GM21723 (cell line): ENCODE measurements around the gene GRXCR2.
"Not testable (repeated sequence)": the region's sequence is repeated elsewhere in the genome, so short reads cannot be mapped to it uniquely, and the experiment has no call there.

Experiments used
- ATAC-seq: cut with Tn5 transposase; IDR thresholded peaks from one replicate; pipeline ENCODE4 v1.9.1; 2021; ENCODE audit warnings: mild to moderate bottlenecking, moderate library complexity; ENCODE audit not compliant: unreplicated experiment

GRXCR2 gene, protein sequence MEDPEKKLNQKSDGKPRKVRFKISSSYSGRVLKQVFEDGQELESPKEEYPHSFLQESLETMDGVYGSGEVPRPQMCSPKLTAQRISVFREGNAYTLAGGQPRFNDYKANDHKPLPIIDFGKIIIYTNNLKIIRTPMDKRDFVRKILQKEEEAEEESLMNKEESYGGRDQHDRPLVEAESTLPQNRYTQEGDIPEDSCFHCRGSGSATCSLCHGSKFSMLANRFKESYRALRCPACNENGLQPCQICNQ

DNA sequence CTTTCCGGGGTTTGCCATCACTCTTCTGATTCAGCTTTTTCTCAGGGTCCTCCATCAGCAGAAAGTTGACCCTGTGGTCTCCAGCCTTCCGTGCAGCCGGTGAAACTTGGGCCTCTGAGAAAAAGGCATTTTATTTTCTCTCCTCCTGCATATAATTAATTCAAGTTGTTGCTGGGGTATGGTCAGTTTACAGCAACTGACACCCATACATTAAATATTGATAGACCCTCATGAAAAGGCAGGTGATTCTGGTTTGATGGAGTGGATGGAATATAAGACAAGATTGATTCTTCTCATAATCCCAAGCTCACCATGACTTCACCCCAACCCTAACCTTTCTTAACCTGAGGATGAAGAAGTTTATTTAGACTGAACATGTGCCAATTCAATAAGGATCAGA, at the start of gene GRXCR2:
TSS of gene GRXCR2 (minus strand) at position 101 of the 400 bp plus-strand sequence. CDS start at position 55, 46 bp downstream.
- ATAC-seq, result no peak

DNA sequence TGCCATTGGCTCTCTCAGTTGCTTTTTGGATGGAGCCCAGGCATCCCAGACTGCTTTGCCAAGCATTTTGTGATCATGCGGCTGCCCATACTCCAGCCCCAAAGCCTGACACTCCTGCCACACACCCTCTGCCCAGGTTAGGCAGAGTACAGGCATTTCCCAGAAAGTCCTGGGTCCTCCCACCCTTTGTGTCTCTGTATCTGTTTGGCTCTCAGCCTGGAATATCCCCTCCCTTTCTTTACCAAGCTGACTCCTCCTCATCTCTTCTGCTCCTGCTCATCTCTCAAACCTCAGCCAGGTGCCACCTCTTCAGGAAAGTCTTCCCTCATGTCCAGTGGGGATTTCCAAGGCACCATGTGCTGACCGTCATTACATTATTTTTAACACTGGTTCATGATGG, 49.2 kb upstream of the GRXCR2 start:
- ATAC-seq, result no peak

DNA sequence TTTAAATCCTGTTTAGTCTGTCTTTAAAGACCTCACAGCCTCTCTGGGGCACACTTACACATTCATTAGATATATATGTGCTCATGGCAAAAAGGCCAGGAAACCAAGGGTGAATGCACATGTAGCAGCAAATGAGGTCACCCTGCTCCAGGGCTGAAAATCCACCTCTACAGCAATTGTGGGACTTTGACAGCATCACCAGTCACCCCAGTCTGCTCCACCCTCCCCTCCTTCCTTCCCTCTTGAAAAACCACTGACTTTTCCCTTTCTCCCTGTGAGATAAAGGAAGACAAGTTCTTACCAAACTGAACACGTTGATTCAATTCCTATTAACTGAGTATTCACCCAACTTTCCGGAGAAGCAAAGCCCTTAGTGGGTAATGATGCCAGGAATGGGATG, 48.4 kb upstream of the GRXCR2 start:
- no peak for ATAC-seq

DNA sequence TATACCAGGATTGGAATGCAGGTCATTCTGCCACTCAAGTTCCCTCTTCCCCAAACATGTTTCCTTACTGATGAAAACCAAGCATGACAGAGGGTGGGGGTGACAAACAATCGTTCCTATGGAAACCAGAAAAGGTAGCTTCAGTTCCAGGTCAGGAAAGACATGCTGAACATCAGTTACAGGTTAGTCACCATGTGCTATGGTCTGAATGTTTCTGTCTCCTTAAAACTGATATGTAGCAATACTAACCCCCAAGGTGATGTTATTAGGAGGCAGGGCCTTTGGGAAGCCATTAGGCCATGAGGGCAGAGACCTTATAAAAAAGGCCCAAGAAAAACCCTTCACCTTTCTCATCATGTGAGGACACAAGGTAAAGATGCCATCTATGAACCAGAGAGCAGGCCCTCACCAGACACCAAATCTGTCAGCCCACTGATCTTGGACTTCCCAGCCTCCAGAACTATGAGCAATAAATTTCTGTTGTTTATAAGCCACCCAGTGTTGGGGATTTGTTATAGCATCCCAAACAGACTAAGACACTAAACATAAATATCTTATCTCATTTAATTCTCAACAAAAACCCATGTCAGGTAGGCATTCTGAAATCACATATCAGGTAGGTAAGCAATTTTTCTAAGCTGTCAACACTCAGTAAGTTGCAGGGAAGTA, 47.9 kb upstream of the GRXCR2 start:
- ATAC-seq, result no peak

DNA sequence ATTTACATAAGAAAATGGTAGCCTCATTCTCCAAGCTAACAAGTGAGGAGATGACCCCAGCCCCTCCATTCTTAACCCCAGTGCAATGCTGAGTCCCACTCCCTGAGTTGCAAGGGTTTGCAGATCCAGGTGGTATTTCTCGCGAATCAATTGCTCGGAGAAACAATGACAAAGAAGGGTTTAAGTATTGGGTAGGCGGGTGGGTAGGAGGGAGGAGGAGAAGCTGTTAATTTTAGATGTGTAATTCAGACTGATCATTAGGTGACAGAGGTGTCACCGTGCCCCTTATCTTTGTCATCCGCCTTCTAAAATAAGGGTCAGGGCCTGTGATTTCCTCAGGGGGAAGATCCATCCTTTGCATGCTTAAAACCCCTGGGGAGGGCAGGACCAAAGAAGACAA, 46.6 kb upstream of the GRXCR2 start:
- ATAC-seq, result no peak

DNA sequence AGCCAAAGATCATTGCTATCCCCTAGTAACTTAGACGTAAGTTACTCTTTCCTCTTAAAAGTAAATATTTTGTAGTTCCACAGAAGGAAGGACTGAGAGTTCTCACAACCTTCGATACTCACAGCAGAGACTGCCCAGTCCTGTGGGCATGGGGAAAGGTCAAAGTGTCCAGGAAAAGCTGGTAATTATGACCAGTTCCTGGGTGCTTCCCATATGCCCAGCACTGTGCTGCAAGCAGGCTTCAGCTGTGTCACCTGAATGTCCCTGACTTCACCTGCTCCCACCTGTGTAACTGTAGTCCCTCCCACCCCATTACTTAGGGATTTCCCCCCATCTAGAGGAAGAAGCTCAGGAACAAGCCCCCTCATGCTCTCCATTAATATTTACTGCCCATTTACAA, 45.6 kb upstream of the GRXCR2 start:
- no peak for ATAC-seq

DNA sequence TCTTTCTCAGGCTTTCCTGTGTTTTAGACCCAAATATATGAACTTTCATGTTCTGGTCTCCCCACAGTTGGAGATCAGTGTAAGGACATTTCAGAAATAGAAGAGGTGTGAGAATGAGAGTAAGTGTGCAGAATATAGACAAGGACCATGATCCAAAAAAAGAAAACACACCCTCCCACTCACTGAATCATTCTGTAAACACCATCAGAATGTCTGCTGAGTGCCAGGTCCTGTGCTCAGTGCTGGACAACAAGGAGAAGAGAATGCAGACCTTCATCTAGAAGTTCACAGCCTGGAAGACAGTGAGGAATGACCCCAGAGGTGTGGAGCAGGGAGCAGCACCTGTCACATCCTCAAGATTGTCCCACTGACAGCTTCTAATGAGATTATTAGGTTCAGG, 44.5 kb upstream of the GRXCR2 start:
- no peak for ATAC-seq

DNA sequence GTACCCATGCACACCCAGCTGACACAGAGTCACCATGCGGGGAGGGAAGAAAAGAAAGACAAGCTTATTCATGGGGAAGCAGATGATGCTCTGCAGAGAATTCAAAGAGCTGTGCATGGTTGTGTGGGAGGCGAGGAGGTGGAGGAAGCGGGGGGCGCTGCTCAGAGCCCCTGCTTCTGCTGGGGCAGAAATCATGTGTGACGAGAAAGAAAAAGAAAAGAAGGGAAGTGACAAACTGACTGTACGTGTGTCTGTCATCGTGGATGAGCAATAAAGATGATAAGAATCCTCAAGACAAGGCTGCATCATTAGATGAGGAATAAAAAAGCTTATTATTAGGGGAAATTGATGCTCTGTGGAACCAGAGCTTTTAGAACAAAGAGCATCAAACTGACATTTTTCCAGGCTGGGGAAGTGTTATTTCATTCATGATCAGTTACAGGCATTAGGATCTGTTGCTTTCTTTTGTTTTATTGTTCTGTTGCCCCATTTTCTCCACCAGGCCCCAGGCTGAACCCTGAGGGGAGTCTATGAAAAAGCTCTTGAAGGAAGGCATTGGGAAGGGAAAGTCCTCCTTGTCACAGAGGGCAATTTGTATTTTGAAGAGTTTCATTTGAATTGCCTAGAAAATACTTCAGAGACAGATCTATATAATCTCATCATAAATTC, 43.3 kb upstream of the GRXCR2 start:
- ATAC-seq, result no peak

DNA sequence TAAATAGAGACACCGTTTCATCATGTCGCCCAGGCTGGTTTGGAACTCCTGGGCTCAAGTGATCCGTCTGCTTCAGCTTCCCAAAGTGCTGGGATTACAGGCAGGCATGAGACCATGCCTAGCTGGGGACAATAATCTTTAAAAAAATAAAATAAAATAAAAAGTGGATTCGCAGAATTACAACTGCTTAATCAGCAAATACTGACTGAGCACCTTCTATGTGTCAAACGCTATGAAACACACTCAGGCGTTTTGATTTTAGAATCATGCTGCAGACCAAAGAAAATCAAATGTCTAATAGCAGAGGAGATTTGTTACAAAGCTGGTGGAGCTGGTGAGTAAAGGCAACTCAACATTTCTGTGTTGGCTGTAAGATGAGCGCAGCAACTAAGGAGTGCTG, 40.9 kb upstream of the GRXCR2 start:
- ATAC-seq, result no peak

DNA sequence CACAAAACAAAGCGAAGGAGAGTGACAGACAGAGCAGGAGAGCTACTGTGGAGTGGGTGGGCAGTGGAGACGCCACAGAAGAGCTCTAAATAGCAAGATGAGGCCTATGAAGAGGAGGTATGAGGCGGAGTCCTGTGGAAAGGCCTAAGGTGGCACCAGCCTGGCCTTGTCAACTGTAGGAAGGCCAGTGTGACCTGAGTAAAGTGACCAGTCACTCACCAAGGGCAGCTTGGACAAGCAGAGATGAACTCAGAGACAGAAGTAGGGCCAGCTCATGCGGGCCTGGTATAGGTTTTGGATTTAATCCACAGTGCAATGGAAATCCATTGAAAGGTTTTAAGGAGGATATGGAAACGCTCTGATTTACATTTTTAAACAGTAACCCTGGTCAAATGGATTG, 39.8 kb upstream of the GRXCR2 start:
- ATAC-seq, result no peak

DNA sequence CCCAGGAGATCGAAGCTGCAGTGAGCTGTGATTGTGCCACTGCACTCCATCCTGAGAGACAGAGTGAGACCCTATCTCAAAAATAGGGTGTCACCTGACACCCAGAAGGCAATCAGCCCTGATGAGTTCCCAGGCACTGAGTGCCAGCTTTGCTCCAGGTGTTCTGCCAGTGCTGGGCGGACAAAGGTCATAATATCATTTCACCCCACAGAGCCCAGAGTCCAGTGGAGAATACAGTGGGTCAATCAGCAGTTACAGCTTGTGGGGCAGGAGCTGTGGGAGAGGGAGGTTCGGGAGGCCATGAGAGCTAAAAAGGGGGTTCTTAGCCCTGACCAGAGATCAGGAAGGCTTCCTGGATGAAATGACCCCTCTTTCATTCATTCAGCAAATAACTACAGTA, 39.2 kb upstream of the GRXCR2 start:
- ATAC-seq, result no peak

DNA sequence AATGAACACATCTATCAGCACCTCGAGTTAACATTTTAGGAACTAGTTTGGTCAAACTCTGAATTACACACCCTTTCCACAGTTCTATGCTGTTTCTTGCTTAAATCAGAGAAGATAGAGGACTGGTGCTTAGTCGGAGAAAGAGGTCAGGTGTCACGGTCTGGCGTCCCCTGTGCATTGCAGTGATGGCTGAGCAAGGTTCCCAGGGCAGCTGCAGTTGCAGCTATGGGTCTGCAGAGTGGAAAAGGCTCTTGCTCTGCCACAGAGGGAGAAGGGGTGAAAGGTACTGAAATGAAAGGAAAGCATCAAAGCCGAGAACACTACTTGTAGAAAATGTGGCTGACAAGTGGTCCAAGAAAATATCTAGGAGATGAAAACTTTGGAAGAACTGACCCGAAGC, 38.4 kb upstream of the GRXCR2 start:
- no peak for ATAC-seq

DNA sequence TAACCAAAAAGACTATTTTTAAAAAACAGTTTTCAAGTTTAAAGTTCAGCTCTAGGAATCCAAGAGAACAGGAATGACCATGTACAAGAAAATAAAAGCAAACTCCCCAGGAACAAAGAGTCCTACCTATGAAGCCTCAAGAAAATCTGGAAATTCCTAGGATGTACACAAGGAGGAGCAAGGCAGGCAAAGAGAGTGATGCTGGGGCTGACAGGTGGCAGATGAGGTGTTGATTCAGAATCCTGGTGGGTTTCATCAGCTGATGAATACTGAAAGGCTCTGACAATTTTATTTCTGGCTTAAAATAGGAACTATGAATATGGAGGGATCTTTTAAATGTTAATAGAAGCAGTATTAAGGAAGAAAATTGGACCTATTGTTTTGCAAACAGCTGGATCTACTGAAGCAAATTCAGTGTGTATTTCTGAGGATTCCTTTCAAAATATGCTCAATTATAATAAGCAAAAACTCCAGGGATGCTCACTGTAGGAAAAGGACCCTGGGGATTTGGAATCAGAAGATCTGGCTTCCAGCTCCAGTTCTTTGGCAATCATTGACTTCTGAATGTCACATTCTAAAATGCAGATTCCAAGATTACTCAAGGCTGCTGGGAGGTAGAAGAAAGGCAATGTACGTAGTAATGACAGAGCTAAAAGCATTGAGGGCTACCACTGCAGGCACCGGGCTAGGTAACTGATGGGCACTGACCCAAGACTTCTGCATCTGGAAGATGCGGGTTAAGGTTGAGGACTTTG, 35.6 kb upstream of the GRXCR2 start:
- no peak for ATAC-seq

DNA sequence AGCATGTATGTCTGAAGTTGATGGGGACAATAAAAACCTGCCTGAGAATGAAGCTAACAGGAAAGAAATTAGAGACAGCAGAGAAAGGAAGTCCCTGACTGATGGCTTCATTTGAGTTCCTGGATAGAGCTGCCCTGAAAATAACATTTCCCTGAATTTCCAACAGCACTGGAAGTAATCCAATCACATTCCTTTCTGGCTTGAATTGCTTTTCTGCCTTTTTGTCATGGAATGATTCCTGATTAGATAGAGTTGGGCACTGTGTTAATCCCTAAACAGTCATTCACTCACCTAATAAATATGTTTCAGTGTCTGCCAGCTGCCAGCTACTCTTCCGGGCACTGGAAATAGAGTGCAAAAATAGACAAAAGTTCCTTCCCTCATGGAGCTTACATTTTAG, 33.6 kb upstream of the GRXCR2 start:
- no peak for ATAC-seq

DNA sequence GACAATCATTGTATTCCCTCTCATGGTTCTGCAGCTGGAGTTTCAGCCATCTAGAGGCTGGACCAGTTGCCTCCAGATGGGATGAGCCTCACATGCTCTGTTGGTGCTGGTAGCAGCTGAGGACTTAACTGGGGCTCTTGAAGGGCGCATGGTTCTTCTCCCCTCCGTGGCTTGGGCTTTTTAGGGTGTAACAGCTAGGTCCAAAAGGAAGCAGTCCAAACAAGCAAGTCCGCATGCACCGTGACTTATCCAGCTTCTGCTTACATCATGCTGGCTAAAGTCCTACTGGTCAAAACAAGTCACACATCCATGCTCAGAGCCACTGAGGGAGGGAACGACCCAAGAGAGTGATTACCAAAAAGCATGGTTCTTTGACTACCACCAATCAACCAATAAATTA, 31.9 kb upstream of the GRXCR2 start:
- ATAC-seq, result no peak

DNA sequence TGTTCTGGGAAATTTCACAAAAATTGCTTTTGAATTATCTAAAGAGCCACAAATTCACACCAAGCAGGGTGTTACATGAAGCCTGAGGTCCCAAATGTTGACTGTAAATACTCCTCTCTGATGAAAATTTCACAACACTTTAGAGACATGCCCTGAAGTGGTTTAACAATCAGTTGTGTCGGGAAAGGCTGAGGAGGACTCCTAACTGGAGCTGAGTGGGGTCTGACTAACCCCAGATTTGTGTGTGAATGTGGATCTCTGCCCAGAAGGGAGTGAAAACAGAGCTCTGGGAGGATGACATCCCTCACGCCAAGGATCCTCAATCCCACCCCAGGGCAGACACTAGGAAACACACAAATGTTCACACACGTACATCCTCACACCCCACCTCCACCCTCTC, 31.1 kb upstream of the GRXCR2 start:
- no peak for ATAC-seq

DNA sequence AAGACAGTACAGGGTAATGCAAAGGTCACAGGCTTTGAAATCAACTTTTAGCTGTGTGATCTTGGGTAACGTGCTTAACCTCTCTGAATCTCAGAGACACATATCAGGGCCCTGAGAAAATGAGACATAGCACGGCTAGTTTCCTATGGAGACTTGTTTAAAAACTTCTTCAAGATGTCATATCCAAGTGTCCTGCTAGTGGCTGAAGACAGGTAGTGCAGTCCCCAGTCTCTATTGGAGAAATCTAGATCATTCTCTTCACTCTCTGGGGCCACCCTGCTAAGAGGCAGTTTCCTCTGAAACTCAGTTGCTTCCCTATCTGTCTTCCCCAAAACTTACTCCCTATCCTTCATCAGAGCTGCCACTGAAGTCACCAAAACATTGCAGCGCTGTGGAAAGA, 30.3 kb upstream of the GRXCR2 start:
- ATAC-seq, result no peak

DNA sequence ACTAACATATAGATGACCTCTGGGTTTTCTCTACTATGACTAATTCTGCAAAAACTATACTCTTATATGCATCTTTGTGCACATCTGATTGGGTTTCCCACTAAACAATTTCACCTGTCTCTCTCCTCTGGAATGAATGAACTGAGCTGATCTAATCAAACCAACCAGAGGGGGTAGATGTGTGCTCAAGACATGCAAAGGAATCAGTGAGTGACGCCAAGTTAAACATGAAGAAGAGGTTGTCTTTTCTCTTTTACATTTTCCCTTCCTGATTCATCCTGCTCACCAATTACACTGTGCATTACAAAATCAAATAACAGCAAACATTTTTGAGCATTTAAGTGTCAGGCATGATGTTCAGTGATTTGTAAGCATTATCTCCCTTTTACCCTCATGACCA, 29.6 kb upstream of the GRXCR2 start:
- ATAC-seq, result no peak

DNA sequence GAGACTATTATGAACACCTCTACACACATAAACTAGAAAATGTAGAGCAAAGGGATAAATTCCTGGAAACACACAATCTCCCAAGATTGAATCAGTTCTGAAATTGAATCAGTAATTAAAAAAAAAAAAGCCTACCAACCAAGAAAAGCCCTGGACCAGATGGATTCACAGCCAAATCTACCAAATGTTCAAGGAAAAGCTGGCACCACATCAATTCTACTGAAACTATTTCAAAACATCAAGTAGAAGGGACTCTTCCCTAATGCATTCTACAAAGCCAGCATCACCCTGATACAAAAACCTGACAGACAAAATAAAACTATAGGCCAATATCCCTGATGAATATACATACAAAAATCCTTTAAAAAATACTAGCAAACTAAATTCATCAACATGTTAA, 25.4 kb upstream of the GRXCR2 start:
- ATAC-seq, result no peak

DNA sequence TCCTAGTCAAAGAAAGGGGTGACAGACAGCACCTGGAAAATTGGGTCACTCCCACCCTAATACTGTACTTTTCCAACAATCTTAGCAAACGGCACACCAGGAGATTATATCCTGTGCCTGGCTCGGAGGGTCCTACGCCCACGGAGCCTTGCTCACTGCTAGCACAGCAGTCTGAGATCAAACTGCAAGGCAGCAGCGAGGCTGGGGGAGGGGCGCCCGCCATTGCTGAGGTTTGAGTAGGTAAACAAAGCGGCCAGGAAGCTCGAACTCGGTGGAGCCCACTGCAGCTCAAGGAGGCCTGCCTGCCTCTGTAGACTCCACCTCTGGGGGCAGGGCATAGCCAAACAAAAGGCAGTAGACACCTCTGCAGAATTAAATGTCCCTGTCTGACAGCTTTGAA, 18.6 kb upstream of the GRXCR2 start:
- not testable (repeated sequence) for ATAC-seq

DNA sequence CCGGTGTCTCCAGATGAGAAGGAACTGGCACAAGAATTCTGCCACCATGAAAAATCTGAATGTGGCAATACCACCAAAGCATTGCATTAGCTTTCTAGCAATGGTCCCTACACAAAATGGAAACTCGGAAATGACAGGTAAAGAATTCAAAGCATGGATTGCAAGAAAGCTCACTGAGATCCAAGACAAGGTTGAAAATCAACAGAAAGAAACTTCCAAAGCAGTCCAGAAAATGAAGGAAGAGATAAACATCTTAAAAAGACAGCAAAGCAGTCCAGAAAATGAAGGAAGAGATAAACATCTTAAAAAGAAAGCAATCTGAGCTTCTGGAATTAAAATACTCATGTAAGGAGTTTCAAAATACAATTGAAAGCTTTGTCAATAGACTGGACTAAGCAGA, 16.8 kb upstream of the GRXCR2 start:
- ATAC-seq, result no peak
